Activated T-cell treated with anti-CD3 and anti-CD28 coated beads for 4 hours (primary cell): ENCODE measurements around the gene CCDC57.
"Not testable (repeated sequence)": the region's sequence is repeated elsewhere in the genome, so short reads cannot be mapped to it uniquely, and the experiment has no call there.

ENCODE experiments used
- DNase-seq: peaks from one replicate; pipeline ENCODE4 v3.0.0-alpha.2; 2020

CCDC57 gene

GRCh38 chr17:82219753-82220709 is 7.4 kb upstream of the CCDC57 start:
- no peak for DNase-seq

GRCh38 chr17:82219083-82219482 is 6.4 kb upstream of the CCDC57 start:
- no peak for DNase-seq

GRCh38 chr17:82218349-82219075 is 5.9 kb upstream of the CCDC57 start:
- no peak for DNase-seq

DNA sequence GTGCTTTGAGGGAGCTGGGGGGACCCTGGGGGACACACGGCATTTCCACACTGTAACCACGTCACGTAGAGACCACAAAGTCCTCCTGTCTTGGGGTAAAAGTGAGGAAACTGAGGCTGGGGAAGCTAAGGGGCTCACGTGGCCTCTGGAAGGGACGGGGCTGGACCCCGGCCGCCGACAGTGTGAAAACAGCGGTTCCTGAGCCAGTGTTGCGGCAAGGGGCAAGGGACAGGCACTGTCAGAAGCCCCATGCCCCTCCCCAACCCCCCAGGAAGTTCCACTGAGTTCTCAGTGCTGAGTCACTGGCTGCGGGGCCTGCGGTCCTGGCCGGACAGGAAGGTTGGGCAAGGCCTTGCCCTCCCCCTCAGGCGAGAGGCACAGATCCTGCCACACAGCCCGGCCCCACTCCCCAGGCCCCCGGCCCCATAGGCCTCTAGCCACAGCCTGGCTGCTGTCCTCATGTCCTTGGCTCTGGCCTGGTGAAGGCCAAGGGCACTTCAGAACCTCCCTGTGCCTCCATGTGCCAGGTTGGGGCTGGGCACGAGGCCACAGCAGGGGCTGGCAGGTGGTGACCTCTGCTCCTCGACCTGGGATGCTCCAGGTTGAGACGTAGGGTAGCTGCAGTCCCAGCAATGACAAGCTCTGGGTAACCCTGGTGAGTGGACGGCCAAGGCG is 5.0 kb upstream of the CCDC57 start:
- no peak for DNase-seq

DNA sequence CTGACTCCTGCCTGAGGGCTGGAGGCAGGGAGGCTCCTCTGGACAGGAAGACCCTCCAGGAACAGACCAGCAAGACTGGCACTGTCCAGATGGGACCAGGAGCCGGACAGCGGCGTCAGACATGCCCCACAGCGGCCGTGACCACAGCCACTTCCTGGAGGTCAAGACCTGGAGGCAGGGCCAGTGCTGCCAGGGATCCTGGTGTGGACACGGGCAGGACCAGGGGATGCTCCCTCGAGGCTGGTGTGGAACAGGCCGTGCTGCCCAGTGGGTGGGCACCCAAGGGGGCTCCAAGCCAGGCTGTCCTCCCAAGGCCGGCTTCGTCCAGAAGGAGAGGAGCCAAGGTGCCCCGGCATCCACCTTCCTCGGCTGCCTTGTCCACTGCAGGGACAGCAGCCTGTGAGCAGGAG is 4.5 kb upstream of the CCDC57 start:
- DNase-seq = no peak

DNA sequence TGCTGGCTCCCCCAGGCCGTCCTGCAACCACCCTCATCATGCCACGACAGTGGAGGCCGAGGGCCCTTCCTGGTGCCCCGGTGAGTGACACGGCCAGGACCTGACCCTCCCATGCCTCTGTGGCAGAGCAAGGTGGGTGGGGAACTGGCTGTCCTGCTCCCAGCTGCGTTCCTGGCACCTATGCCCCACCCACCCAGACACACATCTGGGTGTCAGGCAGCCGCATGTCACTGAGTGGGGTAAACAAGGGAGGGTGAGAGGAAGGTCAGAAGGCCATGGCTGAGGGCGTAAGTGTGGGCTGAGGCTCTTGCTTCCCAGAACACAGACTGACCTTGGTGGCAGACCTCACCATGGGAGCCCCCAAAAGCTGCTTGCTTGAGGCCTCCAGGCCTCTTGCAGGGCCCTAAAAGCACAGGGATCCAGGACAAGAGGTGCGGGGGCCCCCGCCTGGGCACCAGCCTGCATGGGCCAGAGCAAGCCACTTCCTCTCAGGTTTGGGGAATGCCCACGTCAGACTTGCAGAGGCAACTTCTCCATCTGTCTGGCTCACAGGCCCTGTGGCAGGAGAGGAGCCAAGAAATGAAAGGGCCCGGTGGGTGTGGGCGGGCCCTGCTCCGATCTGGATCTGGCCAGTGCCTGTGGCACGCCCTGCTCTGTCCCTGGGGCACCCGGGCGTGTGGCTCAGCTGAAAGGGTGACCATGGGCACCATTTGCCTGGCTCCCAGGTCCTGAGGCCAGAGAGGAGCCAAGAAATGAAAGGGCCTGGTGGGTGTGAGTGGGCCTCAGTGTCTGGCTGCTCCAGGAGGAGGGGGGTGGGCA is 3.9 kb upstream of the CCDC57 start:
- DNase-seq = no peak

DNA sequence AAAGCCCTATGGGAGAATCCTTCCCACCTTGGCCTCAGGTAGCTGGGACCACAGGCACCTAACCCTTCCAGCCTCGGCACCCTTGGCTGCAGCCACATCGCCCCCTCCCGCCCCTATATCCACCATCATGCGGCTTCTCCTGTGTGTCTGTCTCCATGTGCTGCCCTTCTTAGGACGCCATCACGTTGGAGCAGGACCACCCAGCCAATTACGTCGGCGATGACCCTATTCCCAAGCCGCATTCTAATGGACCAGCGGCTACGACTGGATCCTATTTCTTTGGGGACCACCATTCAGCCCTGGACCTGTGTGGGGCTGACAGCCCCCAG is 3.3 kb upstream of the CCDC57 start:
- no peak for DNase-seq

GRCh38 chr17:82215095-82215971 is 2.7 kb upstream of the CCDC57 start:
- no peak for DNase-seq

GRCh38 chr17:82214012-82214628 is 1.5 kb upstream of the CCDC57 start:
- no peak for DNase-seq

DNA sequence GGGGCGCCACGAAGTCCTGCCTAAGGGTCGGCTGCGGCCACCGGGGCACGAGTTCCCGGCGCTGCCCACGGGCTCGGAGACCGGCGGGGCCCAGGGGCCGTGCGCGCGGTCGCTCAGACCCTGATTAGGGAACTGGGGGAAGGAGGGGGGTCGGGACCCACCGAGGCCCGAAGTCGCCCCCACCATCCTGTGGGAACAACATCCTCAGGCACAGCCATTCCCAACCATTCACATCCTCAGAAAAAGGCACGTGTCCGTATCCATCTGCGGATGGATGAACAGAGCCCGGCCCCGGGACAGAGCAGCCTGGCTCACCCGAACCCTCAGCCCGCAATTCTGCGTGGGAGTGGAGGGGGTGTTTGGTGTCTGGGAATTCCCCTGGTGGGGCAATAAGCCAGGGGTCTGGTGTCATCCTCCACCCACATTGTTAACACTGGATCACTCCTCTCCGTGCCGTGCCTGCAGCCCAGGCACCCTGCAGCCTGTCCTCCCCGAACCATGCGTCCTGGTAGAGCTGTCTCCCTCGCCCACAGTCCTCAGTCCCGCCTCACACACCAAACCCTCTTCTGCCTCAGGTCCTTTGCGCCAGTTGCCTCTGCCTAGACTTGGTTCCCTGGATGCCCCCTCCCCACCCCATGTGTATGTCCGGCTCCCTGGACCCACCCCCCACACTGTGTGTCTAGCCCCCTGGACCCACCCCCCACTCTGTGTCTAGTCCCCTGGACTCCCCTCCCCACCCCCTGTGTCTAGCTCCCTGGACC is 789 bp upstream of the CCDC57 start:
- peak; percentile 89 for DNase-seq

- not testable (repeated sequence) for DNase-seq
These were observed 2.0 kb downstream of the CCDC57 start for GRCh38 chr17:82210655-82211054.

- peak; percentile 65 for DNase-seq
These were observed 6.7 kb downstream of the CCDC57 start for GRCh38 chr17:82205720-82206508.

- no peak for DNase-seq
These were observed 7.6 kb downstream of the CCDC57 start for GRCh38 chr17:82204831-82205719.

DNA sequence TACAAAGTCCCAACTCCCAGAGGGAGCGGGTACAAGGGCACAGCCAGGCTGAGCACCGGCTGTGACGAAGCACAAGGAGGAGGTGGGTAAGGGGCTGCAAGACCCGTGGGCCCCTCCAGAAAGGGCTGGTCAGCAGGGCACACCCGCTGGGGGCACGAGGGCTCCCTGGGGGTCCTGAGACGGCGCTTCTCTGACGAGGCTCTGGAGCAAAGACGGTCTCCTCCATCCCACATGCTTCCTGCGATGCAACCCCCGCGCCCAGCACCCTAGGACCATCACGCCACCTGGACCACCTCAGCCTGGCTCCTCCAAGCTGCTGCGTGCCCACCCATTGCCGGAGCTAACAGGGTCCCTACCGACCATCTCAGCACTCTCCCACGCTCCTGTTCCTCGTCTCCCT is 8.7 kb downstream of the CCDC57 start:
- no peak for DNase-seq

DNA sequence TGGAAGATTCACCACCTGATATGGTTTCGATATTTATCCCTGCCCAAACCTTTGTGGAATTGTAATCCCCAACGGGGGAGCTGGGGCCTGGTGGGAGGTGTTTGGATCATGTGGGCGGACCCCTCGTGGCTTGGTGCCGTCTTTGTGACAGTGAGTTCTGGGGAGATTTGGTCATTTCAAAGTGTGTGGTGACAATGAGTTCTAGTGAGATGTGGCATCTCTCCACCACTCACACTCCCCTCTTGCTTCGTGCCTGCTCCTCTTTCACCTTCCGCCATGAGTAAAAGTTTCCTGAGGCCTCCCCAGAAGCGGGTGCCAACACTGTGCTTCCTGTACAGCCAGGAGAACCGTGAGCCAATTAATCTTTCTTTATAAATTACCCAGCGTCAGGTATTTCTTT is 9.7 kb downstream of the CCDC57 start:
- DNase-seq = no peak

GRCh38 chr17:82201498-82201910 is 11.1 kb downstream of the CCDC57 start:
- DNase-seq = no peak

DNA sequence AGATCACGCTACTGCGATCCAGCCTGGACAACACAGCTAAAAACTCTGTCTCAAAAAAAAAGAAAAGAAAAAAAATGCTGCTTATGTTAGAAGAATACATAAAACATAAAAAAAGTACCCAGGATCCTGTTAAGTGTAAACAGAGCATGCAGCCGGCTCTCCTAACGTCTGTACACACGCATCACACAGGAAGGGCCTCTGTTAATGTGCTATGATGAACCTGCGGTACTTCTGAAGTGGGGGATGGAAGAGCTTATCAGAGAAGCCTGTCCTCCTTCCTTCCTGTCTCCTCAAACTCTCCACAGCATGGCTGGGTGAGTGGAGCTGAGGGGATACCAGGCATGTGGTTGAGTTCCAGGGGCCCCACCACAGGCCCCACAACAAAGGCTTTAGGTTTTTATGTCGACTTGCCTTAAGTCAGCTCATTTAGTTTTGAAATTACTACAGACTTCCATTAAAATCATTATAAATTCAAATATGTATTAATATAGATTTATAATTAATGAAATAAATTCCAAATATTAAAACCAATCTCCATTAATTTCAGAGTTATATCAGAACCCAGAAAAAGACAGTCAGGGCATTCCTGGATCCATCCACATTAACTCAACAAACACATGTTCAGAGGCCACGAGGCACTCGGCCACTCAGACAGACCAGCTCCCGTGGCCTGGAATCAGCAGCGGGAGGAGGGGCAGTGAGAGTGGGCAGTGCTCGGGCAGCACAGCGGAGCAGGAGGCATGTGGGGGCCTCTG is 11.7 kb downstream of the CCDC57 start:
- peak; percentile 37 for DNase-seq

DNA sequence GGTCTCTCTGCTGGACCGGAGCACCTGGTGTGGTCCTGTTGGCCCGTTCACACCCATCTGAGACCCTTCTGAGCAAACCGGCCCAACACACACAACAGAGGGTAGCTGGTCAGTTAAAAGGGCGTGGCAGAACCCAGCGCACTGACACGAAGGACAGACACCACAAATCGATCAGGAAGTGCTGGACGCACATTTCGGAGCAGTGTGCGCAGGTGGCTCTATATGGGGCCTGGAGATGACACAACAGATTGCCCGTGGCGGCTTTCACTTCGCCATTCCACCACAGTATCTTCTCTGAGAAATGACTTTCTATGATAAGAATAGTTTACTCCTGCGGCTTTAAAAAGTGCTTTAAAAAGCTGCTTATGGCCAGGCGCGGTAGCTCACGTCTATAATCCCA is 12.5 kb downstream of the CCDC57 start:
- no peak for DNase-seq
